H9 (cell line): Measurements from ENCODE around the gene SDHA. TPM values are rescaled to one million over a fixed set of nuclear protein-coding genes. Genes with fewer than 3 reads are reported as not detected.

Experiments
- DNase-seq: peaks from one replicate; pipeline ENCODE4 v3.0.0-alpha.2; 2017
- H2AFZ ChIP-seq: one replicate; pipeline ENCODE4 v1.6.1; 2013; ENCODE audit warnings: mild to moderate bottlenecking, low read length, control low read depth, moderate library complexity
- H2AK5ac ChIP-seq: 2 replicates; pipeline ENCODE4 v1.6.1; 2013; ENCODE audit warnings: low read length, control low read depth, mixed read lengths; ENCODE audit not compliant: insufficient read length
- H2BK120ac ChIP-seq: one replicate; pipeline ENCODE4 v1.6.1; 2013; ENCODE audit warnings: low read depth, mild to moderate bottlenecking, low read length, control low read depth, inconsistent platforms; ENCODE audit not compliant: poor library complexity, severe bottlenecking
- H2BK12ac ChIP-seq: 2 replicates; pipeline ENCODE4 v1.6.1; 2013; ENCODE audit warnings: low read length, control low read depth, mixed read lengths, low read depth; ENCODE audit not compliant: insufficient read length
- H2BK15ac ChIP-seq: 2 replicates; pipeline ENCODE4 v1.6.1; 2013; ENCODE audit warnings: low read depth, low read length, control low read depth
- H2BK20ac ChIP-seq: one replicate; pipeline ENCODE4 v1.6.1; 2013; ENCODE audit warnings: low read depth, mild to moderate bottlenecking, low read length, control low read depth, inconsistent platforms; ENCODE audit not compliant: poor library complexity, severe bottlenecking
- H2BK5ac ChIP-seq: 2 replicates; pipeline ENCODE4 v1.6.1; 2013; ENCODE audit warnings: low read length, control low read depth, mixed read lengths; ENCODE audit not compliant: insufficient read length
- H3K14ac ChIP-seq: 2 replicates; pipeline ENCODE4 v1.6.1; 2013; ENCODE audit warnings: low read length, control low read depth; ENCODE audit not compliant: insufficient read depth
- H3K18ac ChIP-seq: 2 replicates; pipeline ENCODE4 v1.6.1; 2013; ENCODE audit warnings: low read depth, mild to moderate bottlenecking, mixed read lengths, low read length, control low read depth; ENCODE audit not compliant: insufficient read length
- H3K23ac ChIP-seq: 2 replicates; pipeline ENCODE4 v1.6.1; 2013; ENCODE audit warnings: low read length, control low read depth, mixed read lengths, low read depth; ENCODE audit not compliant: insufficient read length
- H3K23me2 ChIP-seq: 2 replicates; pipeline ENCODE4 v1.6.1; 2013; ENCODE audit warnings: low read depth, mild to moderate bottlenecking, mixed read lengths, low read length, control low read depth; ENCODE audit not compliant: insufficient read length, poor library complexity, severe bottlenecking
- H3K27ac ChIP-seq: 2 replicates; pipeline ENCODE4 v1.5.1; 2013; ENCODE audit warnings: low read length, control low read depth, mixed read lengths, low read depth; ENCODE audit not compliant: insufficient read length
- H3K27me3 ChIP-seq: 2 replicates; pipeline ENCODE4 v1.6.1; 2013; ENCODE audit warnings: low read length, control low read depth, inconsistent platforms; ENCODE audit not compliant: insufficient read depth
- H3K4ac ChIP-seq: 2 replicates; pipeline ENCODE4 v1.6.1; 2013; ENCODE audit warnings: low read depth, mild to moderate bottlenecking, control low read depth, inconsistent platforms, low read length, moderate library complexity
- H3K4me1 ChIP-seq: 2 replicates; pipeline ENCODE4 v1.6.1; 2013; ENCODE audit warnings: low read length, control low read depth, inconsistent platforms; ENCODE audit not compliant: insufficient read depth
- H3K4me2 ChIP-seq: 2 replicates; pipeline ENCODE4 v1.6.1; 2013; ENCODE audit warnings: low read length, control low read depth, mixed read lengths; ENCODE audit not compliant: insufficient read length, insufficient read depth
- H3K56ac ChIP-seq: 2 replicates; pipeline ENCODE4 v1.6.1; 2013; ENCODE audit warnings: low read depth, mild to moderate bottlenecking, mixed read lengths, low read length, control low read depth; ENCODE audit not compliant: insufficient read length
- H3K79me1 ChIP-seq: 2 replicates; pipeline ENCODE4 v1.6.1; 2013; ENCODE audit warnings: low read depth, mild to moderate bottlenecking, moderate library complexity, low read length, control low read depth, inconsistent platforms; ENCODE audit not compliant: insufficient read depth, poor library complexity, severe bottlenecking
- H3K79me2 ChIP-seq: 2 replicates; pipeline ENCODE4 v1.6.1; 2013; ENCODE audit warnings: low read length, control low read depth, inconsistent platforms; ENCODE audit not compliant: insufficient read depth
- H3K9ac ChIP-seq: 2 replicates; pipeline ENCODE4 v1.6.1; 2013; ENCODE audit warnings: low read length, control low read depth, mixed read lengths; ENCODE audit not compliant: insufficient read length; ENCODE audit errors: extremely low read depth
- H3K9me3 ChIP-seq: one replicate; pipeline ENCODE4 v1.6.1; 2013; ENCODE audit warnings: low read depth, low read length, inconsistent platforms; ENCODE audit not compliant: control insufficient read depth
- H3T11ph ChIP-seq: one replicate; pipeline ENCODE4 v1.6.1; 2013; ENCODE audit warnings: mild to moderate bottlenecking, low read length, control low read depth, inconsistent platforms
- H4K20me1 ChIP-seq: one replicate; pipeline ENCODE4 v1.6.1; 2013; ENCODE audit not compliant: control insufficient read depth, insufficient read length, insufficient read depth
- H4K5ac ChIP-seq: 2 replicates; pipeline ENCODE4 v1.6.1; 2013; ENCODE audit warnings: low read depth, mild to moderate bottlenecking, mixed read lengths, low read length, control low read depth; ENCODE audit not compliant: insufficient read length
- H4K8ac ChIP-seq: replicated peaks from 2 replicates; pipeline ENCODE4 v1.6.1; 2013; ENCODE audit warnings: low read length, control low read depth, mixed read lengths, low read depth; ENCODE audit not compliant: insufficient read length
- H4K91ac ChIP-seq: 2 replicates; pipeline ENCODE4 v1.6.1; 2013; ENCODE audit warnings: low read depth, mild to moderate bottlenecking, moderate library complexity, mixed read lengths, low read length, control low read depth; ENCODE audit not compliant: insufficient read length
- H3K27ac Mint-ChIP-seq, 3 experiments: 2 replicates in 2 of 3; 3 replicates in 1 of 3; pipeline ENCODE4 v1.8.0; 2020 to 2021; ENCODE audit warnings: mixed read lengths in 3 of 3, mild to moderate bottlenecking in 1 of 3, moderate library complexity in 1 of 3
- H3K27me3 Mint-ChIP-seq: 2 replicates; pipeline ENCODE4 v1.8.0; 2021; ENCODE audit warnings: low read depth, mild to moderate bottlenecking, moderate library complexity, mixed read lengths
- H3K36me3 Mint-ChIP-seq, 3 experiments: 2 replicates in 2 of 3; 3 replicates in 1 of 3; pipeline ENCODE4 v1.8.0; 2020 to 2021; ENCODE audit warnings: low read depth in 3 of 3, mixed read lengths in 3 of 3; ENCODE audit not compliant: insufficient read depth in 1 of 3
- H3K4me1 Mint-ChIP-seq, 2 experiments: 2 replicates each; pipeline ENCODE4 v1.8.0; 2020; ENCODE audit warnings: mixed read lengths in 2 of 2
- H3K4me3 Mint-ChIP-seq, 2 experiments: 2 replicates in 1 of 2; 3 replicates in 1 of 2; pipeline ENCODE4 v1.8.0; 2020 to 2021; ENCODE audit warnings: mild to moderate bottlenecking in 2 of 2, mixed read lengths in 2 of 2, moderate library complexity in 1 of 2
- H3K9me3 Mint-ChIP-seq, 2 experiments: 2 replicates in 1 of 2; 3 replicates in 1 of 2; pipeline ENCODE4 v1.8.0; 2020; ENCODE audit warnings: mild to moderate bottlenecking in 2 of 2, mixed read lengths in 2 of 2, moderate library complexity in 1 of 2
- WGBS: extraction: QIAGEN DNeasy Blood & Tissue Kit; methylation state at CpG from one replicate; pipeline ENCODE4 v1.1.7; 2013; ENCODE audit warnings: missing lambda C conversion rate, low lambda C conversion rate, mixed read lengths; ENCODE audit not compliant: insufficient read length; ENCODE audit errors: extremely low coverage; 5-methylcytosine and 5-hydroxymethylcytosine counted together
- total RNA-seq: library from RNA; stranded (reverse); gene quantifications from 2 replicates; pipeline ENCODE4 v1.2.1, GENCODE V29; 2021
- TF ChIP-seq, protein P1 (sequence below): fragments of 200-600 bp; sonication (generic); conservative IDR thresholded peaks from 3 replicates; pipeline ENCODE4 v1.8.0; 2021; ENCODE audit warnings: antibody characterized with exemption, mild to moderate bottlenecking

Gene SDHA
- total RNA-seq, 1 experiment from 2014 or later: 84.8 TPM

GRCh38 chr5:204966-205670, 13.0 kb upstream of the SDHA start:
- no CpG with 5 or more reads among the region's 30 CpGs for WGBS
- DNase-seq: no peak
- Histone ChIP-seq H3K9ac (no peak overlapping the region), H2AK5ac (no peak overlapping the region), H3K14ac (no peak overlapping the region), H3K18ac (no peak overlapping the region), H3K4me1 (peaks cover 3% of the 10 kb centered on the region; the same call in 1 of the 2 replicates), H4K8ac (no peak overlapping the region), H3K27ac (no peak overlapping the region), H2BK5ac (no peak overlapping the region), H3K79me1 (peaks cover 15% of the 10 kb centered on the region), H3K79me2 (peaks cover 6% of the 10 kb centered on the region), H4K91ac (no peak overlapping the region), H3K9me3 (no peaks in the 10 kb centered on the region), H4K20me1 (no peaks in the 10 kb centered on the region), H3K4ac (no peak overlapping the region), H2BK20ac (no peak overlapping the region), H3K4me2 (no peak overlapping the region), H2BK15ac (no peak overlapping the region), H3K27me3 (no peaks in the 10 kb centered on the region), H3K56ac (no peak overlapping the region), H2BK12ac (no peak overlapping the region), H3K23ac (no peak overlapping the region), H2BK120ac (no peak overlapping the region), H4K5ac (no peak overlapping the region), H3T11ph (no peak overlapping the region), H2AFZ (no peak overlapping the region), H3K23me2 (no peaks in the 10 kb centered on the region)
- peaks cover 4 to 31% (median 27%) of the 10 kb centered on the region in 3 experiments; a peak in 6 of 7 replicates for H3K36me3 Mint-ChIP-seq
- H3K27ac Mint-ChIP-seq: peak overlapping the region in 1 of 3 experiments; percentile 57; a peak in 1 of 7 replicates
- H3K9me3 Mint-ChIP-seq: no peaks in the 10 kb centered on the region
- TF ChIP-seq, protein P1, sequence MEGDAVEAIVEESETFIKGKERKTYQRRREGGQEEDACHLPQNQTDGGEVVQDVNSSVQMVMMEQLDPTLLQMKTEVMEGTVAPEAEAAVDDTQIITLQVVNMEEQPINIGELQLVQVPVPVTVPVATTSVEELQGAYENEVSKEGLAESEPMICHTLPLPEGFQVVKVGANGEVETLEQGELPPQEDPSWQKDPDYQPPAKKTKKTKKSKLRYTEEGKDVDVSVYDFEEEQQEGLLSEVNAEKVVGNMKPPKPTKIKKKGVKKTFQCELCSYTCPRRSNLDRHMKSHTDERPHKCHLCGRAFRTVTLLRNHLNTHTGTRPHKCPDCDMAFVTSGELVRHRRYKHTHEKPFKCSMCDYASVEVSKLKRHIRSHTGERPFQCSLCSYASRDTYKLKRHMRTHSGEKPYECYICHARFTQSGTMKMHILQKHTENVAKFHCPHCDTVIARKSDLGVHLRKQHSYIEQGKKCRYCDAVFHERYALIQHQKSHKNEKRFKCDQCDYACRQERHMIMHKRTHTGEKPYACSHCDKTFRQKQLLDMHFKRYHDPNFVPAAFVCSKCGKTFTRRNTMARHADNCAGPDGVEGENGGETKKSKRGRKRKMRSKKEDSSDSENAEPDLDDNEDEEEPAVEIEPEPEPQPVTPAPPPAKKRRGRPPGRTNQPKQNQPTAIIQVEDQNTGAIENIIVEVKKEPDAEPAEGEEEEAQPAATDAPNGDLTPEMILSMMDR: no peak
- peaks cover 16 to 26% of the 10 kb centered on the region in 2 experiments for H3K4me1 Mint-ChIP-seq
- H3K27me3 Mint-ChIP-seq: no peaks in the 10 kb centered on the region
- no peak overlapping the region for H3K4me3 Mint-ChIP-seq
